ENCODE data around the gene CAMK1.

CAMK1 gene

DNA sequence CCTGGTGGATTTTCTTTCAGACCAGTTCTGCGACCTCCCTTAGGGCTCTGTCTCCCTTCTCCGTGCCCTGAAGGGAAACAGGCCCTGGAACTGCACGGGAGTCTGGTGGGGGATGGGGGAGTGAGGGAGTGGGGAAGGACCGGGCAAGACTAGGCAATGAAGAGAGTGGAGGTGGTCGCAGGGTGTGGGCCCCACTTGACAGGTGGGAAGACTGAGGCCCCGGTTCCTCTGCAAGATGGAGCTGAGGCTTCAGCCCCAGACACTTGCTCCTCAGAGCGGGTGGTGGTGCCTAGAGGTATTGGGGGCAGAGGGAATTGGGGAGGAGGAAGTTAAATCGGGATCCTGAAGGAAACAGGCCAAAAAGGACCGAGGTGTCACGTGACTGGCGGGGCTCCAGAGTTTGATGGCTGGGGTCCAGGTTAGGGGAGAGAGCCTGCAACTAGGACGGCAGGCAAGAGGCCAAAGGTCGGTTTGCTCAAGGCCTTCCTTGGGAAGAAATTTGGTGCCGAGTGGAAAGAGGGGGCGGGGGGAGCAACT is 597 bp upstream of the CAMK1 start:
- no peak for DNase-seq

DNA sequence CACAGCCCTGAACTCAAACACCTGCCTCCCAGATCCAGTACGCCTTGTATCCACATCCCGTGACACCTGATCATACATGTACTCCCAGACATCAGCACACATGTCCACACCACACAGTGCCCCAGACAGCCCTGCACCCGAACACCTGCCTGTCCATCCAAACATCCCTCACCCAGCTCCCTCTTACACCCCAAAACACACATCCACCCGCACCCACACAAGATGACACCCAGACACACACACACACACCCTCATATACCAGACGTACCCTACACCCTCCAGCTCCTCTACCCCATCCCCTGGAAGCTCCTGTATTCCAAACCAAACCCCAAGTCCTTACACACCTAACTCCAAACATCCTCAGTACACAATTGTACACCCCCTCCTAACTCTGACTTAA is 735 bp downstream of the CAMK1 start:
- DNase-seq, result no peak

DNA sequence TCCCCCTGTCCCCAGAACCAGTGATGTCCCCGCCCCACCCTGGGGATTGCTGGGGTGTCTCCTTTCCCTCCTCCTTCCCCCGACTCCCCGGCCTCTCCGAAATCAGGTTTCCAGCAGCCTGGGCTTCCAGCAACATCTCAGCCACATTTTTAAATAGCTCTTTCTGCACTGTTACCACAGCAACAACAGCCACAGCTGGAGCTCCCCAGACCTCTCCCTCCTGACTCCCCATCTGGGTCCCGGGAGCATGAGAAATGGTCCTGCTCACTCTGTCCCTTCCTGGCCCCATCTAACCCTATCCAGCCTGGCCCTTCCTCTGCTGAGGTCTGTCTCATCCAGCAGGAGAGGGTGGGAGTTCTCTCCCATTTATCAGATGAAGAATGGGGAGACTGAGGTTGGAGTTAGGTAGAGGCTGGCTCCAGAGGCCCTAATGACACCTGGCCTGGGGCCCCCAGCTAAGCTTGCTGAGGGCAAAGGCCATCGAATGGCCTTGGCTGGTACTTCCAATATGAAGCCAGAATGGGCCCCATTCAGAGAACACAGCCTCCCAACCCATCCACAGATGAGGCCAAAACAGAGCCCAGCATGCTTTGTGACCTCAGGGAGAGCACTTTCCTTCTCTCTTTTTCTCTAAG is 1.5 kb downstream of the CAMK1 start:
- DNase-seq, result no peak

DNA sequence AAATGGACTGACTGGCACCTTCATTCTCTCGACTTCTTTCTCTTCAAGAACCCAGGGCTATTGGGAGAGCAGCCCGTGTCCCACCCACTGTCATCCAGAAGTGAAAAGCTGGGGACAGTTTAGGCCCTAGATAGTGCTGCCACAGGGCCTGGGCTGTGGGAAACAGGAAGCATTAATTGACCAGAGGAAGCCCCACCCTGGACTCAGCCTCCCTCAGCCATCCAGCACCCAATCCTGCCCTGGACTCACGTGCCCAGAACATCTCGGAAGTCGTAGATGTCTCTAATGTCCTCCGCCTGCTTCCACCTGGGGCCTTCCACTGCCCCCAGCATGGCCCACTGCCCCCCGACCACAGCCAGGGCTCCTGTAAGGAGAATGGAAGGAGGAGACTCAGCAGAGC is 2.3 kb downstream of the CAMK1 start:
- no peak for DNase-seq

DNA sequence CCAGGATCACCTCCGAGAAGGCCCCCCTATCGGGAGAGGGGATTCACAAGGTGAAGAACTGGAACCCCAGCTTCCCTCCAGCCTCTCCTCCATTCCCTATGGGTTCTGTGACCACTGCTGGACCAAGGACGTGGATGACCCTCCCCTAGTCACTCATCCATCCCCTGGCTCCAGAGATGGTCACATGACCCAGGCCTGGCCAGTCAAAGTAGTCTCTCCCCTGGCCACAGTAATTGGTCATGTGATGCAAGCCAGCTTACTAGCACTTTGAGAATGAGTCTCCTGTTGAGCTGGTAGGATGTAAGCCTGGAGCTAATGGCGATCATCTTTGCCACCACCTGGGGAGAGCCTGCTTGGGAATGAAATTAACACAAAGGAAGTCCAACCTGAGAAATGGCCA is 3.9 kb downstream of the CAMK1 start:
- DNase-seq, result no peak

DNA sequence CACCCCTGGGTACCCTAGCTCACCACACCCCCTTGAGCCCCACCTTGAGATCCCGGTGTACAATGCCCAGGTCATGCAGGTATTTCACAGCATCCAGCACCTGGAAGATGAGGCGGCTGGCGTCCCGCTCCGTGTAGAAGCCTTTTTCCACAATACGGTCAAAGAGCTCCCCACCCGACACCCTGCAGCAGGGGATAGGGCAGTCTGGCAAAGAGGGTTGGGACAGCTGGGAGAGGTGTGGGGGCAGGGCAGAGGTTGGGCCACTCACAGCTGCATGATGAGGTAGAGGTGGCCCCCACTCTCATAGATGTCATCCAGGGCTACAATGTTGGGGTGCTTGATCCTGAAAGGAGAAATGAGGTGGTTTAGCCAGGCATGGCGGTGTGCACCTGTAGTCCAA is 6.9 kb downstream of the CAMK1 start:
- DNase-seq, result no peak

DNA sequence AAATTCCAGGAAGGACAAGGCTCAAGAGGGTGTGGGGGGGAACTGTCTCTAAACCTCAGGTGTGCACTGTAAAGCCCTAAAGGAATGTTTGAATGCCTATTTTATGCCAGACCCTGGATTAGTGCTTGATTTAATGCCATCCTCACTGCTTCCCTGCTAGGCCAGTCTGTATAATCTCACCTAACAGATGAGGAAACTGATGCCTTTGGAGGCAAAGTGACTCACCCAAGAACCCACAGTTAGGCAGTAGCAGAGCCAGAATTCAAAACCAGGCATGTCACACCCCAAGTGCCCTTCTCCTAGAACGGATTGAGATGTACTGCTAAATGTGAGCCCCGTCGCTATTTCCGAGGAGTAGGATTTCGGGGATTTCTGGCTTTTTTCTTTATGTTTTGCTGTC is 7.8 kb downstream of the CAMK1 start:
- DNase-seq, result no peak

DNA sequence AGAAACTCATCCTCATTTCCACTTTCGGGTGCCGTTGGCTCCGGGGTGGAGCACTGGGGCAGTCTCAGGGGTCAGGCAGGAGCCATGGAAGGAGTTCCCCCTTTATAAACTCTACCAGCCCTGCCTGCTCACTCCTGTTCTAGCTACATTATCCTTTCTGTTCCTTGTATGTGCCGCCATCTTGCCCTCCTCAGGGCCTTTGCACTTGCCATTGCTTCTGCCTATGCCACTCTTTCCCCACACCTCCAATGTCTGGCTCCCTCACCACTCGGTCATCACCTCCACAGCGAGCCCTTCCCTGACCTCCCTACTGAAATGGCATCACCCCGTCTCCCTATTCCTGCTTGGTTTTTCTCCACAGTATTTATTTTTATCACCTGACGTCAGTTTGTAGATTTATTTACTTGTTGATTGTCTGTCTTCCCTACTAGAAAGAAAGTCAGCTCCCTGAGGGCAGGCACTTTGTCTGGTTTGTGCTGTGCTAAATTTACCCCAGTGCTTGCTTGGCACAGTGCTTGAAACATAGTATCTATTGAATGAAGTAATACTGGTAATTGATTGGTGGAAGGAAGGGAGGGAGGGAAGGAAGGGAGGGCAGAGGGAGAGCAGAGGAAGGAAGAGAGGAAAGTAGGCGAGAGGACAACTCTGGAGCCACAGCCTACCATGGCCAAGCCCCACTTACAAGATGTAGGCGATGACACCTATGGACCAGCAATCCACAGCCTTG is 8.8 kb downstream of the CAMK1 start:
- no peak for DNase-seq

DNA sequence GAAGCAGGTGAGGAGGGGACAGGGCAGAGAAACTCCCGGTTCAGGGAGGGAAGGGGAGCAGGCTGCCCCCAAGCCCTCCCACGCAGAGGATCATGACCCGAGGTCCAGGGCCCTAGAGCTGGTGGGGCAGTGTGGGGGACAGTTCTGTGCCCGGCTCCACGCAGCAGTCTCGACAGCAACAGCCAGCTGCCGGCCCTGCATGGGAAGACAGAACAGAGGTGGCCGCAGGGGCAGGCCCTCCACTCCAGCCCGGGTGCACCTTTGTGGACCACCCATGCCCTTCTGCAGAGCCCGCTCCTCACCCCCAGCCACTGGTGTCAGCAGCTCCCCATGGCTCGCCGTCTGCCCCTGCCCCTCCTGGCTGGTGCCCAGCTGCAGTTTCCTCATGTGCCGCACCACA is 12.3 kb downstream of the CAMK1 start:
- DNase-seq, result no peak

DNA sequence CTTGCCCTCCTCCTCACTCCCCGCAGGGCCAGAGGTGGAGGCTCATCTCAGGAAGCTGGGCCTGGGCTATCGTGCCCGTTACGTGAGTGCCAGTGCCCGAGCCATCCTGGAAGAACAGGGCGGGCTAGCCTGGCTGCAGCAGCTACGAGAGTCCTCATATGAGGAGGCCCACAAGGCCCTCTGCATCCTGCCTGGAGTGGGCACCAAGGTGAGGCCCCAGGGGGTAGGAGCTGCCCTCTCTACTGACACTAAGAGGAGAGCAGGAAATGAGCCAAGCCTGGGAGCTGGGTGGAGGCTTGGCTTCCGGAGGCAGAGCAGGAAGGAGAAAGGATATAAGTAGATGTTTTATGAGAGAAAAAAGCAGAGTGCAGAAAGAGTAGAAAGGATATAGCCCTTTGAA is 15.1 kb downstream of the CAMK1 start:
- no peak for DNase-seq

DNA sequence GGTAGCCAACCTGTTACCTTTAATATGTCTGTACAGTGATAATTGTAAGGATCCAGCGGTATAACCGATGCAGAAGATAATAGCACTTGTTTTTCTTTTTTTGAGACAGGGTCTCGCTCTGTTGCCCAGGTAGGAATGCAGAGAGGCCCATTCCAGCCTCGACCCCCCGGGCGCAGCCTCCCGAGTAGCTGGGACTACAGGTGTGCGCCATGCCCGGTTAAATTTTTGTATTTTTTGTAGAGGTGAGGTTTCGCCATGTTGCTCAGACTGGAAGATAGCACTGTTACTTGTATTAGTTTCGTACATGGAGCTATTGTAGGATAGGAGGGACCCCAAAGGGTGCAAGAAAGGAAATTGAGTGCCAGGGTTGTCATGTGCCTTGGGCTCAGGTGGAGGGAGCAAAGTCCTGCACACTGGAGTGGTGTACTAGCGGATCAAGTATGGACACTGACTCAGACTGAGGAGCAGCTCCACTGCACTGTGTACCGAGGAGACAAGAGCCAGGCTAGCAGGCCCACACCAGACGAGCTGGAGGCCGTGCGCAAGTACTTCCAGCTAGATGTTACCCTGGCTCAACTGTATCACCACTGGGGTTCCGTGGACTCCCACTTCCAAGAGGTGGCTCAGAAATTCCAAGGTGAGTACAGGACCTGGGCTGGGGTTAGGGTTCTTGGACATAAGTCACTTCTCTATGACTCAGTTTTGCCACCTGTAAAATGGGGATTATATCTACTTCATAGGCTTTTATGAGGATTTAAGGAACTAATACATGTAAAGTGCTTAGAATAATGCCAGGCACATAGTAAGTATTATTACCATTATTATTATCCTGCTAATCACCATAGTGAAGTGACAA is 19.0 kb downstream of the CAMK1 start:
- no peak for DNase-seq

DNA sequence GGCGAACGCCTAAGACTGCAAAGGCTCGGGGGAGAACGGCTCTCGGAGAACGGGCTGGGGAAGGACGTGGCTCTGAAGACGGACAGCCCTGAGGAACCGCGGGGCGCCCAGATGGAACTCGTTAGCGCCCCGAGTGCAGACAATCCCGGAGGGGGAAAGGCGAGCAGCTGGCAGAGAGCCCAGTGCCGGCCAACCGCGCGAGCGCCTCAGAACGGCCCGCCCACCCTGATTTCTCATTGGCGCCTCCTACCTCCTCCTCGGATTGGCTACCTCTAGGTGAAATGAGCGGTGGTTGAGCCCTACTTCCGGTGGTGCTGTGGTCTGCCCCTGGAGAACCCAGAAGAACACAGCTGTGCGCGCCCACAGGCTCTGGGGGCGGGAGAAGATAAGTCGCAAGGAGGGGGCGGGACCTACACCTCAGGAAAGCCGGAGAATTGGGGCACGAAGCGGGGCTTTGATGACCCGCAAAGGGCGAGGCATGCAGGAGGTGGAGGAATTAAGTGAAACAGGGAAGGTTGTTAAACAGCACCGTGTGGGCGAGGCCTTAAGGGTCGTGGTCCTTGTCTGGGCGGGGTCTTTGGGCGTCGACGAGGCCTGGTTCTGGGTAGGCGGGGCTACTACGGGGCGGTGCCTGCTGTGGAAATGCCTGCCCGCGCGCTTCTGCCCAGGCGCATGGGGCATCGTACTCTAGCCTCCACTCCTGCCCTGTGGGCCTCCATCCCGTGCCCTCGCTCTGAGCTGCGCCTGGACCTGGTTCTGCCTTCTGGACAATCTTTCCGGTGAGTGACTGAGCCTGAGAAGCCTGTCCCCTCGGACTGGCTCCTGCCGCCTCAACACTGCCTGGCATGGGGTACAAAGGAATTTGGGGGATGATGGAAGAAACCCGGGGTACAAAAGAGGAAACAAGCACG is 19.8 kb downstream of the CAMK1 start, which contains the start of gene OGG1:
TSS of gene OGG1 (plus strand) at position 308 of the 911 bp plus-strand sequence. CDS start at position 643, 335 bp downstream.
- peak; percentile 97 for DNase-seq

DNA sequence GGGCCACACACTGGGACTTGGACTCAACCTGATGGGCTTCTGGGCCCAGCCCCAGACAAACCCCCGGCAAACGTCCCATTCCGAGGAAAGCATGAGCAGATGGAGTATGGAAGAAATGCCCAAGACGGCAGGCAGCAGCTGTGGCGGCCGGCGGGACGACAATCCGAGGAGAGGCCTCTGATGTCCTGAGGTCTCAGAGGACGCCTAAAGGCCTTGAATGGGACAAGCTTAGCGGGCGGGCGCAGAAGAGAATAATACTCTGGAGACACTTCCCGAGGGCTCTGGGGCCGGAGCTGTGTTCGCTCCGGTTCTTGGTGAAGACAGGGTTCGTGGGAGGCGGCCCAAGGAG is 20.5 kb downstream of the CAMK1 start:
- no peak for DNase-seq

DNA sequence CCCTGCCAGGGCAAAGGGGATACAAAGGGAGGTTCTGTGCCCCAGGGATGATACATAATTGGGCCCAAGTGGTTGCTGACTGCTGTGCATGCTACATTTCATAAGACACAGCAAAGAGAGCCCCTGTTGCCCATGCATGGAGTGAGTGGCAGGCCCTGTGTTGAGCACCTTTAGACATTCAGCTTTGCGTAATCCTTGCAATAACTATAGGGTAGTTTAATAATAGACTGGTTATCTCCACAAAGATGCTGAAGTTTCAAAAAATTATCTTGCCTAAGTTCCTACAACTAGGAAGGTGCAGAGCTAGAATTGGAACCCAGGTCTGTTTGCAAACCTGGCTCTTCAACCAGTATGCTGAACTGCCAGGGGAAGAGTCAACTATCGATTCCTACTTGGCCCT is 21.7 kb downstream of the CAMK1 start:
- DNase-seq, result no peak

DNA sequence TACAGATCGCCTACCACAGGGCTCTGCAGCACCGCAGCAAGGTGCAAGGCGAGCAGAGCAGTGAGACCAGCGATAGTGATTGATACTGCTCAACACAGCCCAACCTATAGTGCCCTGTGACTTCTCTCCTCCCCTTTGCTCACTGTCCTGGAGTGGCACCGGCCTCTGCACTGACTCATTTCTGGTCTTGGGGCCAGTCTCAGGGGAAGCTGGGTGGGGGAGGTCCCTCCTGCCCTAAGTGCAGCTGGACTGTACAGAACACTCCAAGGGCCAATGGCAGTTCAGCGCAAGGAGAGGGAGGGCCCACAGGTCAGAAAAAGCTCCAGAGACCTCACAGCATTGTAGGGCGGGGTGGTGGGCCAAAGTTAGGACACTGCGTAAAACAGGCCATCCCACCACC is 22.5 kb downstream of the CAMK1 start:
- no peak for DNase-seq

DNA sequence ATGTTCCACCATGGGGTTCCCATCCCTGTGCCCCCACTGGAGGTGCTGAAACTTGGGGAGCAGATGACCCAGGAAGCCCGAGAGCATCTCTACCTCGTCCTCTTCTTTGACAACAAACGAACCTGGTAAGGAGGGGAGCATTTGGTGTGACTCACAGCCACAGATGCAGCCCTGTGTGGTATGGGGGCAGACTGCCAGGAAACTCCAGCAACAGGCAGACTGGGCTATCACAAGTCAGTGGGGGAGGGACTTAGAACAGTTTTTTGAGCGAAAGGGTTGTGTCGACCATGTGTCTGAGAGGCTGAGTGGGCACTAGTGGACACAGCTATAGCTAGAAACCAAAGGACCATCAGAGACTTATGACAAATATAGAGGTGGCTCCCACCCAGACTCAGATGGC is 23.4 kb downstream of the CAMK1 start:
- no peak for DNase-seq

DNA sequence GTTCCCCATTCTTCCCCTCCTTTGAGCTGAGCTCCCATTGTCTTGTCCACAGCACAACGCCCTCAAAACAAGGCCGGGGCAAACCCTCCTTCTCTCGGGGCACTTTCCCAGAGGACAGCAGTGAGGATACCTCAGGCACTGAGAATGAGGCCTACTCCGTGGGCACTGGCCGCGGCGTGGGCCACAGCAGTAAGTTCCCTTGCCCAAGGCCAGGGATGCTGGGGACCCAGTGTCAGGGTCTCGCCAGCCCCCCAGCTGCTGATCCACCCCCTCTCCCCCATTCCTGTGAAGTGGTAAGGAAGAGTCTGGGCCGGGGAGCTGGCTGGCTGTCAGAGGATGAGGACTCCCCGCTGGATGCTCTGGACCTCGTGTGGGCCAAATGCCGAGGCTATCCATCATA is 24.2 kb downstream of the CAMK1 start:
- DNase-seq, result no peak

DNA sequence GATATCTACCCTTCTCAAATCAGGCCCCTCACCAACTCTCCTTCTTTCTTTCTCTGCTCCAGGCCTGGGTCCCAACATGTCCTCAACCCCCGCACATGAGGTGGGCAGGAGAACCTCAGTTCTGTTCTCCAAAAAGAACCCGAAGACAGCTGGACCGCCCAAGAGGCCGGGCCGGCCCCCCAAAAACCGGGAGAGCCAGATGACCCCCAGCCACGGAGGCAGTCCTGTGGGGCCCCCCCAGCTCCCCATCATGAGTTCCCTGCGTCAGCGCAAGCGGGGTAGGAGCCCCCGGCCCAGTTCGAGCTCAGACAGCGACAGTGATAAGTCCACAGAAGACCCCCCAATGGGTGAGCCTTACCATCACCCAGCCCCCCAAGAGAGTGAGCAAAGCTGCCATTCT is 25.6 kb downstream of the CAMK1 start:
- no peak for DNase-seq

DNA sequence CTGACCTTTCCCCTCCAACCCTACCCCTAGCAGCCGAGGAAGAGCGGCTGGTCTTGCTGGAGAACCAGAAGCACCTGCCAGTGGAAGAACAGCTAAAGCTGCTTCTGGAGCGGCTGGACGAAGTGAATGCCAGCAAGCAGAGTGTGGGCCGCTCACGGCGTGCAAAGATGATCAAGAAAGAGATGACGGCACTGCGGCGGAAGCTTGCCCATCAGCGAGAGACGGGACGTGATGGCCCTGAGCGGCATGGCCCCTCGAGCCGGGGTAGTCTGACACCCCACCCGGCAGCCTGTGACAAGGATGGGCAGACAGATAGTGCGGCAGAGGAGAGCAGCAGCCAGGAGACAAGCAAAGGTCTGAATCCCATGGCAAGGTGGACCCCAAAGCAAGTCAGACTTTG is 26.2 kb downstream of the CAMK1 start:
- DNase-seq, result no peak

DNA sequence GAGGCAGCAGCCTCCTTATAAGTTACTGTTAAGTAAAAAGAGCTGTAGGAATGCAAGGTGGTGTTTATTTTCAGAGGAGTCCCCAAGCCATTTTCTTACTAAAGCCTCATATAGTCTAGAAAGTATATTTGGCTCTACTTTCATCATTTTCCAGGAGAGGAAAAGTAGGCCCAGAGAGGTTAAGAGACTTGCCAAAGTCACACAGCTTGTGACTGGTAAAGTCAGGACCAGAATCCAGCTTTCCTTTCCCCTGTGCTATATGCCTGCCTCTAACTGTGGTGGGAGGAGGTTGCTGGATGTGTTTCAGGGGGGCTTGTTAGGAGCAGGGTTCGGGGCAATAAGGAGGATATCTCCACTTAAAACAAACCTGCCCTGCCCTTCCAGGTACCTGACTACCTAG is 27.2 kb downstream of the CAMK1 start:
- no peak for DNase-seq

DNA sequence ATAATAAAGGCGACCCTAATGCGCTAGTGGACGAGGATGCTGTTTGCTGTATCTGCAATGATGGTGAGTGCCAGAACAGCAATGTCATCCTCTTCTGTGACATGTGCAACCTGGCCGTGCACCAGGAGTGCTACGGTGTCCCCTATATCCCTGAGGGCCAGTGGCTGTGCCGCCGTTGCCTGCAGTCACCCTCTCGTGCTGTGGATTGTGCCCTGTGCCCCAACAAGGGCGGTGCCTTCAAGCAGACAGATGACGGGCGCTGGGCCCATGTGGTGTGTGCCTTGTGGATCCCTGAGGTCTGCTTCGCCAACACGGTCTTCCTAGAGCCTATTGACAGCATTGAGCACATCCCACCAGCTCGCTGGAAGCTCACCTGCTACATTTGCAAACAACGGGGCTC is 30.6 kb downstream of the CAMK1 start:
- DNase-seq, result no peak

DNA sequence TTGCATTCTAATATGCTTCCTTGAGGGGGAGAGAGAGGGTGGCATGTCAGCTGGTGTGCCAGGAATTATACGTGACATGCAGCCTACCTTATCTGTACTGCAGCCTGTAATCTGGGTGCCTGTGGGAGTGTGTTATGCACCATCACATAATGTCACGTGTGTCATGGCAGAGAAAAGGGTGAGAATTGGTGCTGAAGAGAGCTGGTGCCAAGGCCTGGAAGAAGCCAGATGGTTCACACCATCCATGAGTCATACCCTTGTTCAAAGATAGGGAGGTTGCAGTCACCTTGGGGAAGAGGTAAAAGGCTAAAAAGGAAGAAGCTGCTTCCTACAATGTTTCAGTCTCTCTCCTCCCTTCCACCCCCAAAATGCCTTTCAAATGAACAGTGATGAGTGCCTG is 32.9 kb downstream of the CAMK1 start:
- DNase-seq, result no peak

DNA sequence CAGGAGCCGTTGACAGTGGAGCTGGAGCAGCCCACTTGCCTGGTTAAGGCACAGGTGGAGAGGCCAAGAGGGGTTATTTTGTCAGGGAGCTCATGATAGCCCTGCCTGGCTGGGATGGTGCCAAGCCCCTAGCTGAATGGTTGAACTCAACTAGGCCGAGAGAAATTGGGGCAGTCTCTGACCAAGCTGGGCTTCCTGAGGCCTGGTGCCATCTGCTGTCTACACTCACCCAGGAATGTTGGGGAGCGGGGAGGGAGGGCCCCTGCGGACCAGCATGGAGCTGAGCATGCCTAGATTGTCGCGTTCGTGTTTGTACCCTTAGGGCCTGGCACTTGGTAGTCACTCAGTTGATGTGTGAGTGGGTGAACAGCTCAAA is 37.0 kb downstream of the CAMK1 start:
- no peak for DNase-seq

Measured in stimulated activated CD4-positive, alpha-beta T cell treated with anti-CD3 and anti-CD28 coated beads, Interleukin-4, amount 100 ng/mL, for 24 hours (primary cell).